ENCODE measurements around the gene JAK1. TPM values are rescaled to one million over a fixed set of nuclear protein-coding genes. Genes with fewer than 3 reads are reported as not detected.

JAK1 gene
- total and polyA plus RNA-seq, 7 donors: 43.8 to 143 (median 99.6) TPM

DNA sequence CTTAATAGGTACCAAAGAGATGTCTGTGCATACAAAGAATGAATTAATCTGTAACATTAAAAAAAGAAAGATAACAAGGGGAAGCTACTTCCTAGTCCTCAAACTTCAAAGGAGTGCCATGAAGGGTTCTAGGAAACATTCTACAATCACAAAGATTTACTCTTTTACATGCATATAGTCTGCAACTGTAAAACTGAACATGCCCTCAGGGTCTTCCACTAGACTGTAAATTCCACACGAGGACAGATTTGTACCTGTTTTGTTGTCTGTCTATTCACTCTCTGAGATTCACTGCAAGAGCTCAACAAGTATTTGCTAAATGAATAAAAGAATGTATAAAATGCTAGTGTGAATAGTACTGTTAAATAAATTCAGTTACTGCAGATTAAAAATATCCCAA, 4.4 kb downstream of the JAK1 start:
- DNase-seq: no peak
- intact Hi-C loops (cut with DNase I): no loop called here
- Histone ChIP-seq H3K9me3 (no peaks in the 10 kb centered on the region), H3K27me3 (no peaks in the 10 kb centered on the region), H3K36me3 (no peaks in the 10 kb centered on the region), H3K4me3 (no peak overlapping the region), H3K27ac (no peak overlapping the region), H3K4me1 (peaks cover 0 to 55% (median 40%) of the 10 kb centered on the region in 4 donors)
- 40 to 44% methylated on average over 1 of the region's 1 CpG for WGBS, 2 donors
- TF ChIP-seq, protein P1, sequence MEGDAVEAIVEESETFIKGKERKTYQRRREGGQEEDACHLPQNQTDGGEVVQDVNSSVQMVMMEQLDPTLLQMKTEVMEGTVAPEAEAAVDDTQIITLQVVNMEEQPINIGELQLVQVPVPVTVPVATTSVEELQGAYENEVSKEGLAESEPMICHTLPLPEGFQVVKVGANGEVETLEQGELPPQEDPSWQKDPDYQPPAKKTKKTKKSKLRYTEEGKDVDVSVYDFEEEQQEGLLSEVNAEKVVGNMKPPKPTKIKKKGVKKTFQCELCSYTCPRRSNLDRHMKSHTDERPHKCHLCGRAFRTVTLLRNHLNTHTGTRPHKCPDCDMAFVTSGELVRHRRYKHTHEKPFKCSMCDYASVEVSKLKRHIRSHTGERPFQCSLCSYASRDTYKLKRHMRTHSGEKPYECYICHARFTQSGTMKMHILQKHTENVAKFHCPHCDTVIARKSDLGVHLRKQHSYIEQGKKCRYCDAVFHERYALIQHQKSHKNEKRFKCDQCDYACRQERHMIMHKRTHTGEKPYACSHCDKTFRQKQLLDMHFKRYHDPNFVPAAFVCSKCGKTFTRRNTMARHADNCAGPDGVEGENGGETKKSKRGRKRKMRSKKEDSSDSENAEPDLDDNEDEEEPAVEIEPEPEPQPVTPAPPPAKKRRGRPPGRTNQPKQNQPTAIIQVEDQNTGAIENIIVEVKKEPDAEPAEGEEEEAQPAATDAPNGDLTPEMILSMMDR (IDR thresholded peaks at IDR 0.05): no peak
- TF ChIP-seq EP300 (IDR thresholded peaks at IDR 0.05): no peak
- no peak for TF ChIP-seq POLR2A (IDR thresholded peaks at IDR 0.05)
- TF ChIP-seq POLR2AphosphoS5 (IDR thresholded peaks at IDR 0.05): no peak

DNA sequence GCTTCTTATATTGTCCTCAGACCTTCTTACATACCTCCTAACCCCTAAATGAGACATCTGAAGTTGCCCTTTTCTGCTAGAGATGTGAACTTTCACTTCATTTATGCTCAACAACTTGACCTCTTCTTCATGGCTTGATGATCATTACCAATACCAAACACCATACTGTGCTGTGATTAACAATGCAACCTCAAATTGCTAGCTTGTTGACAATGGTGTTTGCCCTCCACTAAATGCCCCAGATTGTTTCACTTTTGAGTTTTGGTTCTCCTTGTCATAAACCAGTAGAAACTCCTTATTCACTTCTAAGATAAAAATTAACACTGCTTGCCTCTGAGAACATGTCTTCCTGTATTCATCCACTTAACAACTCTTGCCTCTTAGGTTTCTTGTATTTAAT, 5.6 kb downstream of the JAK1 start:
- Histone ChIP-seq H3K4me1 (peaks cover 0 to 67% (median 52%) of the 10 kb centered on the region in 4 donors), H3K27me3 (no peaks in the 10 kb centered on the region)

DNA sequence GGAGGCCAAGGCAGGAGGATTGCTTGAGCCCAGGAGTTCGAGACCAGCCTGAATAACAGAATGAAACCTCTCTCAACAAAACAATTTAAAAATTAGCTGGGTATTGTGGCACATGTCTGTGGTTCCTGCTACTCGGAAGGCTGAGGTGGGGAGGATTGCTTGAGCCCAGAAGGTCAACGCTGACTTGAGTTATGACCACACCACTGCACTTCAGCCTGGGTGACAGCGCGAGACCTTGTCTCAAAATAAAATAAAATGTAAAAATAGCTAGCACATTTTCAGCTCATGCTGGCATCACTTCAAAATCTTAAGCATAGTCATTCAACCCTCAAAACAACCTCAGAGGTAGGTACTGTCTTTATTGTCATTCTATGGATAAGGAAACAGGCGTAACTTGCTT, 6.4 kb downstream of the JAK1 start:
- intact Hi-C loops (cut with DNase I): no loop called here

More for the DNA sequence above, 5.6 kb downstream of the JAK1 start:
- intact Hi-C loops (cut with DNase I): no loop called here
- H3K9me3 ChIP-seq: no peaks in the 10 kb centered on the region
- no peaks in the 10 kb centered on the region for H3K36me3 ChIP-seq
- no peak overlapping the region for H3K4me3 ChIP-seq
- no peak for DNase-seq
- TF ChIP-seq POLR2AphosphoS5 (IDR thresholded peaks at IDR 0.05) (no peak), EP300 (IDR thresholded peaks at IDR 0.05) (no peak), POLR2A (IDR thresholded peaks at IDR 0.05) (no peak)
- TF ChIP-seq, protein P1 (IDR thresholded peaks at IDR 0.05): no peak
- H3K27ac ChIP-seq: no peak overlapping the region

DNA sequence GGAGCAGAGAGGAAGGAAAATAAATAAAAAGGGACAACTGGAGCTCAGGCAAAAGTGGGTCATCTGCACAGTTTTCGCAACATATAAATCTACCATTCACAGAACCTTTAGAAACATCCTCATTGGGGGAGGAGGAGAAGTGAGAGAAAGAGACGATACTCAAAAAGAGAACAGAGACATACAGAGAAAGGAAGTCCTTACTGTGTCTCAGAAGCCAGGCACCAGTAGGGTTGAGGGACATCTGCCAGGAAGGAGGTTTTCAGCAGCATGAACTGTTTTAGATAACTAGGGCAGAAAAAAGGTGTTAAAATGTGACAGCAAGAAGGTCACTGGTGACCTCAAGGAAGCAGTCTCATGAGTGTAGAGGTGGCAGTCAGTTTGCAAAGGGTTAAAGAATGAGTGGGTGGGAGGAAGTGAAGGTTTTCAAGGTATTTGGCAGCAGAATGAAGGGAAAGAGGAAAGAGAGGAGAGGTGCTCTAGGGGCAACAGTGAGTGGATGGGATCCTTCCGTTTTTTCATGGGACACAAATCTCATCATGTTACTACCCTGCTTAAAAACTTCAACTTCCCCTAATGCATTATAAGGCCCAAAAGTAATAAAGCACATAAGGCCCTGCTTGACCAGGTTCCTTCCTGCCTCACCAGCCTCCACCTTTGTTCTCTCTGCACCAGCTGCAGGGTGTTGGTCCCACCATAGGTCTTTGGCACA, 9.5 kb downstream of the JAK1 start:
- TF ChIP-seq POLR2AphosphoS5 (IDR thresholded peaks at IDR 0.05) (no peak), POLR2A (IDR thresholded peaks at IDR 0.05) (no peak), EP300 (IDR thresholded peaks at IDR 0.05) (no peak)
- TF ChIP-seq, protein P1 (IDR thresholded peaks at IDR 0.05): no peak
- no peak overlapping the region for H3K4me3 ChIP-seq
- no peak for DNase-seq
- H3K4me1 ChIP-seq: peaks cover 0 to 68% (median 43%) of the 10 kb centered on the region in 4 donors
- intact Hi-C loops (cut with DNase I): no loop called here
- H3K27ac ChIP-seq: peak overlapping the region in 1 of 4 donors; percentile 23
- H3K36me3 ChIP-seq: no peaks in the 10 kb centered on the region
- no peaks in the 10 kb centered on the region for H3K9me3 ChIP-seq
- H3K27me3 ChIP-seq: no peaks in the 10 kb centered on the region
- 47 to 79% methylated on average over 3 of the region's 3 CpGs for WGBS, 2 donors

More for the DNA sequence above, 6.4 kb downstream of the JAK1 start:
- TF ChIP-seq EP300 (IDR thresholded peaks at IDR 0.05): no peak
- no peak for TF ChIP-seq POLR2AphosphoS5 (IDR thresholded peaks at IDR 0.05)
- TF ChIP-seq POLR2A (IDR thresholded peaks at IDR 0.05): no peak
- TF ChIP-seq, protein P1 (IDR thresholded peaks at IDR 0.05): no peak
- Histone ChIP-seq H3K27ac (no peak overlapping the region), H3K27me3 (no peaks in the 10 kb centered on the region), H3K4me3 (no peak overlapping the region), H3K36me3 (no peaks in the 10 kb centered on the region), H3K9me3 (no peaks in the 10 kb centered on the region), H3K4me1 (peaks cover 0 to 70% (median 57%) of the 10 kb centered on the region in 4 donors)
- no peak for DNase-seq
- 76 to 88% methylated on average over 6 of the region's 6 CpGs for WGBS, 2 donors

Data from sigmoid colon (tissue), 7 donors.